T follicular helper cell (primary cell): ENCODE results near the gene DNAAF1.
"Not testable (repeated sequence)": the region's sequence is repeated elsewhere in the genome, so short reads cannot be mapped to it uniquely, and the experiment has no call there.

ENCODE experiments used
- DNase-seq: peaks from one replicate; pipeline ENCODE4 v3.0.0-alpha.2; 2020; ENCODE audit warnings: low read depth
- total RNA-seq, 2 experiments: gene quantifications; one replicate each; lab custom pipeline; 2026; lab: John Stamatoyannopoulos, UW

Gene DNAAF1
- 0.04 to 0.06 reads per million in 2 experiments for total RNA-seq

DNA sequence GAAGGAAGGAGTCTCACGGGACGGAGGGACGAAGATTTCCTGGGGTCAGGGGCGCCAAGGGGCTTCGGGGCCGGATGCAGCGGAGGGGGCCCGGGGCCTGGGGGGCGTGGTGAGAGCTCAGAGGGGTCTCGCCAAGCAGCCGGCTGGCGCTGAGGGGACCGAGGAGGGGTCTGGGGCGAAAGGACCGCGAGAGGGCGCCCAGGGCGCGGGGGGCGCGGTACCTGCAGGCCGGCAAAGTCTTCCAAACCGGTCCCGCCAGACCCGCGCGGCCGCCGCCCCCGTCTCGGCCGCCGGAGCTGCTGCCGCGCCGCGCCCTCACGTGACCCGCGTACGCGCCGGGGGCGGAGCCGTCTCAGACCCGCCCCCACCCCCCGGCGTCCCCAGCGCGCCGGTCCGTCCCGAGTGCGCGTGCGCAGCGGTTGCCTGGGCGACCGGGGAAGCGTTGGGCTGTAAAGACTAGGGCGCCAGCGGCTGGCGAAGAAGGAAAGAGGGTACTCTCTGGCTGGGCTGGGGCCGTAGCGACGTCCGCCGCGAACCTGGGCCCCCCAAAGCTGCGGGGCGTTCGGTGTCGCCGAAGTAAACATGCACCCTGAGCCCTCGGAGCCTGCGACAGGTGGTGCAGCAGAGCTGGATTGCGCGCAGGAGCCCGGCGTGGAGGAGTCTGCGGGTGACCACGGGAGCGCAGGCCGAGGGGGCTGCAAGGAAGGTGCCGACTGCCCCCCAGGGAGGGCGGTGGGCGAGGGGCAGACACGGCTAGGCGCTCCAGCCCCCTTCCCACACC, at the start of gene DNAAF1, which contains the start of gene HSDL1:
Gene DNAAF1 (plus strand): TSS at position 450 of the 781 bp plus-strand sequence. CDS start 133 bp downstream, at position 583.
Gene HSDL1 (minus strand): TSS at position 319 of the 781 bp plus-strand sequence. CDS start 13,856 bp downstream, outside the sequence.
- peak; percentile 91 for DNase-seq

DNA sequence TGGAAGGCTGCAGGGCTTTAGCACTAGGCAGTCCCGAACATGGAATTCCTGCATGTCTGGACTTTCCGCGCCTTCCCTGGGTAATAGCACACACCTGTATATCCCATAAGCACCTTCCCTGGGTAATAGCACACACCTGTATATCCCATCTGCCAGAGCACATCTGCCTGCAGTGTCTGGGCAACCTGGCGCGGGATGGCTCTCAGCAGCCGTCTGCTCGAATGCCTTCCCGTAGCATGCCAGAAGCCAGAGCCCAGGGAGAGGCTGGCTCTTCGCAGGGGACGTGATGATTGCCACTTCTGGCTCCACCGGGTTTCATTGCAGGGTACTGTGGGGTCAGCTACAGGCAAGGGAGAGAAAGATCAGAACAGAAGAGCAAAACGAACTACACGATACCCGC, 49.6 kb upstream of the DNAAF1 start:
- DNase-seq: no peak

DNA sequence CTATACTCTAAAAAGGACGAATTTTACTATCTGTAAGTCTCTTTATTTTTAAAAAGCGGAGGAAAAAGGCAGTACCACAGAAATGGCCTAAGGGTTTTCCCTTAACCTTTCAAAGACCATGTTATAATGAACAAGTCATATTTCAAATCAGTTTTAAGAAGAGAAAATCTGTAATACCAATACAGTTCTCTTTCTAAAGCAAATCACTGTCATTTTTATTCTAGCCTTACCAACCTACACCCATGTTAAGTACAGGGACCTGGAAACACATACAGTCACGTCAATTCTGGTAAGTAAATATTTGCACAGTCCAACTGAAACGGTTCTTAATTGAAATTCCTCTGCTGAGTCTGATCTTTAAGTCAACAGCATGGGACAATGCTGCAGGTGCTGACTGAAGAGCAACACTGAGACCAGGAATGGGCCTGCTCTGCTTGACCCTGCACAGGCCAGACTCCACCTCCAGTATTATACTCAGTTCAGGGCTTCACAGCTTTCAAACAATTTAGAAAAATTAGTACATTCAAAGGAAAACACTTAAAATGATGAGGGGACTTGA, 48.6 kb upstream of the DNAAF1 start:
- DNase-seq: no peak

DNA sequence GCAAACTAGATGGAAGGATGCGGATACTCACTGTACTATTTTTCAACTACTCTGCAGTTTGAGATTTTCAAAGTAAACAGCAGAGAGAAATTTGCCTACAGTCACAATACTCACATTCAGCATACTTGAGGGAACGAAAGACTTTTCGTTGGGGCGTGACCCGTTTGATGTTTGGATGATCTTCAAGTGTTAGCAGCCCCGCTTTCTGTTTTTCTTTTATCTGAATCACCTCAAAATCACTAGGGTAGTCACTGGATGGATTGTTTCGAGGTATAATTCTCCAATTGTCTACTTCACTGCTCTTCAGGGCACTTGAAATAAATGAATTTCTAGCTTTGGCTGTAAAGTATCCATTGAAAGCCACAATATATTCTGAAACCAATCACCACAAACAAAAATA, 46.2 kb upstream of the DNAAF1 start:
- DNase-seq: no peak

DNA sequence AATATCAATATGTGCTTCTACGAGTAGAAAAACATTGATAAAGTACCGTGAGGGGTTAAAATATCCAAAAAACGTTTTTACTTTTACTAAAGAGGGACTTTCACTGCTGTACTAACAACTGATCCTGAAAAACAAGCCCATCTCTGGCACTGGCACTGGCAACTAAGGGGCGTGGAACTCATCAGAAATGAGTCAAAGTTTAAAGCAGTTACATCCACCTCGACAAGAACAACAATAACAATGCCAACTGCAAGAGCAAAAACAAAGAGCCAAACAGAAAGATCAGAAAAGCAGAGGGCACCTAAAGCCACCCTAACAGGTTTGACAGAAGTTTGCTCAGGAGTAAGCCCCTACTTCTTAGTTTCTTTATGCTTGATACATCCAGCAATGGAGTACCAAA, 41.4 kb upstream of the DNAAF1 start:
- no peak for DNase-seq

DNA sequence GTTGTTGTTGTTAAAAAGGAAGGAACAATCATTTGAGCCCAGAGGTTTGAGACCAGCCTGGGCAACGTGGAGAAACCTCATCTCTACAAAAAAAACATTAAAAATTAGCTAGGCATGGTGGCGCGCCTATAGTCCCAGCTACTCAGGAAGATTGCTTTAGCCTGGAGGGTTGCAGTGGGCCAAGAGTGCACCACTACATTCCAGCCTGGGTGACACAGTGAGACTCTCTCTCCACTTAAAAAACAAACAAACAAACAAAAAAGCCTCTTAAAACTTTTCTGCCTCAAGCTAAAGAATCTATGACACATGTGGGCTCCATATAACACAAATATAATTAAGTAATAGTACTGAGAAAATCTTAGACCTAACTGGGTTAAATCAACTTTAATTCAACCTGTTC, 40.9 kb upstream of the DNAAF1 start:
- DNase-seq: no peak

DNA sequence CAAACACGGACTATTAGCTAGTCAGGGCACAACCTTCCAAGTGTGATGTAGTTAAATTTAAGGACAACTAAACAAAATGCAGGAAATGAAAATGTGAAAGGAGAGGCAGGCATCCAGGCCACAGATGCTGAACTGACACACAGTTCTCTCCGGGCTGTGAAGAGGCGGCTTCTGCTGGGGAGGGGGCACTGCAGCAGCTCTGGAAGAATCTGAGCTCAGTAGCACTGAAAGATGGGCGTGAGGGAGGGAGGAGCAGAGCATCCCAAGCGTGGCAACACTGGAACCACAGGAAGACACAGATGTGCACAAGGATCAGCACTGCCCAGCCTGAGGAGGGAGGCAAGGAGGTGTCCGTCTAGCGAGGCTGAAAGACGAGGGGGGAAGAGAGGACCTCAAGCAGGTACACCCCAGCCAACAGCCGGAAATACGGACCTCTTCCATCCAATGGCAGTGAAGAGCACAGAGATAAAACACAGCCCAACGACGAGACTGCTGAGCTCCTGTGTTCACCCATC, 39.8 kb upstream of the DNAAF1 start:
- DNase-seq: no peak

DNA sequence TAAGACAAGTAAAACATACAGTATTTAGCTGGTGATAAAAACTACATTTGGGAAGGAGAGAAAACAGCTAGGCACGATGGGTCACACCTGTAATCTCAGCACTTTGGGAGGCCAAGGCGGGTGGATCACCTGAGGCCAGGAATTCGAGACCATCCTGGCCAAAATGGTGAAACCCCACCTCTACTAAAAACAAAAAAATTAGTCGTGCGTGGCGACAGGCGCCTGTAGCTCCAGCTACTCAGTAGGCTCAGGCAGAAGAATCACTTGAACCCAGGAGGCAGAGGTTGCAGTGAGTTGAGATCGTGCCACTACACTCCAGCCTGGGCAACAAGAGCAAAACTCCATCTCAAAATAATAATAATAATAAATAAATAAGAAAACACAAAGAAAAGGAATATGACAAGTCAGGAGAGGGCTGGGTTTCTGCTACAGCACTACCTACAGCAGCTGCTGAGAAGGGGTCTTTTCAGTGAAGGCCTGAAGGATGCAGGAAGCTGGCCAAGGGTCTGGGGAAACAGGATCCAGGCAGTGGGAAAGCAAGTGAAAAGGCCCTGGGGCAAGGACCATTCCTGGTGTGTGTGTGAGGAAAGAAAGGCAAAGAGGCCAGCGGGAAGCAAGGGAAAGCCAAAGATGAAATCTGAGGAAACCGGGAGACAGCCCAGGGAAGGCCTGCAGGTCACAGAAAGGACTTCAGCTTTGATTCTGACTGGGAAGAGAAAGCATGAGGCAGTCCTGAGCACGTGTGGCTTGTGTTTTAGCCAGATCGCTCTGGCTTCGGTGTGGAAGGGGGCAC, 39.0 kb upstream of the DNAAF1 start:
- DNase-seq: no peak

DNA sequence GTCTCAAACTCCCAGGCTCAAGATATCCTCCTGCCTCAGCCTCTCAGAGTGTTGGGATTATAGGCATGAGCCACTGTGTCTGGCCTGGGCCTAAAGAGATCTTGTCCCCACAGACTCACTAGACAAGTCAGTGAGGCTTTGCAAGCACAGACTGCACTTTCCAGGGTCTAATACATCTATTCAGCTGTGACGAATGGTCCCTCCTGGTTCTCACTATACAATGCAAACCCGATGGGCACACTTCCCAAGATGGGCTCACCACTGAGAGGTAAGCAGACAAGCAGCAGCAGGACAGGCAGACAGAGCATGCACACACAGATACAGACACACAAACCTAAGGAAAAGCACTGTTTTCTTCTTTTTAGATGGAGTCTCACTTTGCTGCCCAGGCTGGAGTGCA, 37.2 kb upstream of the DNAAF1 start:
- DNase-seq: no peak

DNA sequence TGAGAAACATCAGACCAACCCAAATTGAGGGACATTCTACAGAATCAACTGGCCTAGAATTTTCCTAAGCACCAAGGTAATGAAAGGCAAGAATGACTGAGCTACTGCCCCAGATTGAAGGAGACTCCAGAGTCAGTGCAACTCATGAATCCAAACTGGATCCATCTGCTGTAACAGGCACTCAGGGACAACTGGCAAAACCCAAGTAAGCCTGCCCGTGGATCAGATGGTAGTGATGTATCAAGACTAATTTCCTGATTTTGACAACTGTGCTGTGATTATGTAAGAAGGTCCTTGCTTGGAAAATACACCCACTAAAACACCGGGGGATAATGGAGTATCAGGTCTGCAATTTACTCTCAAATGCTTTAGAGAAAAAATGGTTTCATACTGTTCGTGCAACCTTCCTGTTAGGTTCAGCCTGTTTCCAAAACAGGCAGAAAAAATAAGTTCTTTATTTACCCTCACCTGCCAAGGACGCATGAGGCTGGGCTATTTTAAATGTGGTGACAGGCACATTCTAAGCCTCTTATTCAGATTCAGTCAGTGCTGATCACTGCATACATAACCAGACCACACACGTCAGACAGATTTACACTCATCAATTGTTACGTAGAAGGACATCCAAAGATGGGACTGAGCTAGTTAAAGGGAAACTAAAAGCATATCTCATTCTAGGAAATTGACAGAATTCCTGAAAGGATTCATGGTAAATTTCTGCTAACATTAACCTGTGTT, 35.3 kb upstream of the DNAAF1 start:
- DNase-seq: no peak

DNA sequence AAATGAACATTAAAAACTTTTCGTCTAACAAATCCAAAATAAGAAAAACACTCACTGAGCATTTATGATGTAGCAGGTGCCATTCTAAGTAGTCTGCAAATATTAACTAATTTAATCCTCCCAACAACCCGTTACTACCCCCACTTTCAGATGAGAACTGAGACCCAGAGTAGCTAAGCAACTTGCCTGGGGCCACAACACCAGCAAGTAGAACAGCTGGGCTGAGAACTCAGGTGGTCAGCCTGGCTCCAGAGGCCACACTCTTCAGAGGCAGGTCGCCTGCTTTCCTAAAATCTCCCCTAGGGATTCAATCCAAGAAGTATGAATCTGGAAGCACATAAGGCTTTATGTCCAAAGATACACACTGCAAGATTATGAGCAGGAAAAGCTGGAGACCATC, 34.6 kb upstream of the DNAAF1 start:
- no peak for DNase-seq

DNA sequence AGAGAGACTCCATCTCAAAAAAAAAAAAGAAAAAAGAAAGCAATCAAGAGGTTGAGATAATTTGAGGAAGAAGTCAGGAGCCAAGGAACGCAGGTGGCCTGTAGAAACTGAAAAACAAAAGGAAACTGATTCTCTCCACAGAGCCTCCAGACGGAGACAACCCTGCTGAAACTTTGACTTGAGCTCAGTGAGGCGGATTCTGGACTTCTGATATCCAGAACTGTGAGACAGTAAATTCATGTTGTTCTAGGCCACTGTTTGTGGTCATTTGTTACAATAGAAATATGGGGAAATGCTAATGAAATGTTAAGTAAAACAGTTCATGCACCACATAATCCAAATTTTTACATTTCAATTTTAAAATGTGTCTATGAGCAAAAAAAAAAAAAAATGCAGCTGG, 33.6 kb upstream of the DNAAF1 start:
- no peak for DNase-seq

DNA sequence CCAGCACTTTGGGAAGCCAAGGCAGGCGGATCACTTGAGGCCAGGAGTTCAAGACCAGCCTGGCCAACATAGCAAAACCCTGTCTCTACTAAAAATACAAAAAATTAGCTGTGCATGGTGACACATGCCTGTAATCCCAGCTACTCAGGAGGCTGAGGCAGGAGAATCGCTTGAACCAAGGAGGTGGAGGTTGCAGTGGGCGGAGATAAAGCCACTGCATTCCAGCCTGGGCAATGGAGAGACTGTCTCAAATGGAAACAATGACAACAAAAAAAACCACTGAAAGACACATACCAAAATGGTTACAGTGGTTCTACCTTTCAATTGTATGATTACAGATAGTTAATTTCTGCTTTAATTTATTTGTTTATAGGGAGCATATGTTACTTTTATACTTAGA, 33.2 kb upstream of the DNAAF1 start:
- DNase-seq: not testable (repeated sequence)

DNA sequence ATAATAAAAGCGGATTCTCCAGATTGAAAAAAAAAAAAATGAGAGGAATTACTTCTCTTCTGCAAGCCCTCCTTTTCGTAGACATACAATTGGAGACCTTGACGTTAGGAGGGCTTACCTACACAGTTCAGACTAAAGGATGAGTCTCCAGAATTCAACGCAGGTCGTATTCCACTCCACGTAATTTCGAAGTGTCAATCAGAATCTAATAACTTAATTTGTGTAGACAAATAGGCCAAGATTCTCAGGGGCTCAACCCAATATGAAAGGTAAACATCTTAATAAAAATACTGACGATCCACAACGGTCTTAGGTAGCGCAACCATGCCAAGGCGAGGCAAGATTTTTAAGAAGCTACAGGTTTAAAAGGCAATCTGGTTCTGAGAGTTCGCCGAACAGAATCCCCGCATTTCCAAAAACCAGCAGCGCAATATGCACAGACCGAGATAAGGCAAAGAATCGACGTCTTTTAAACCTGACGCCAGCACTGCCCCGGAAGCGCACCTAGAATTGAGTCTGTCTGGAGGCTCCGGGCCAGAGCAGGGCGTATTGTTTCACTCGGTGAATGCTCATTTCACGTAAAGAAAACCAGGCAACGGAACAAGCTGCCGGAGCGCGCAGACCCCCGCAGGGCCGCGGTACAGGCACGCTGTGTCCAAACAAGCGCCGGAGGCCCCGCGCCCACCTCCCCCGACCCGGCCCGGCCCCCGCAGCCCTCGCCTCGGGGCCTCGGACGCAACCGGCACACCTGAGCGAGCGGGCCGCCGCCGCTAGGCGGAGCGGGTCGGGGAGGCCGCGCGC, 29.0 kb upstream of the DNAAF1 start:
- DNase-seq: peak; percentile 52

DNA sequence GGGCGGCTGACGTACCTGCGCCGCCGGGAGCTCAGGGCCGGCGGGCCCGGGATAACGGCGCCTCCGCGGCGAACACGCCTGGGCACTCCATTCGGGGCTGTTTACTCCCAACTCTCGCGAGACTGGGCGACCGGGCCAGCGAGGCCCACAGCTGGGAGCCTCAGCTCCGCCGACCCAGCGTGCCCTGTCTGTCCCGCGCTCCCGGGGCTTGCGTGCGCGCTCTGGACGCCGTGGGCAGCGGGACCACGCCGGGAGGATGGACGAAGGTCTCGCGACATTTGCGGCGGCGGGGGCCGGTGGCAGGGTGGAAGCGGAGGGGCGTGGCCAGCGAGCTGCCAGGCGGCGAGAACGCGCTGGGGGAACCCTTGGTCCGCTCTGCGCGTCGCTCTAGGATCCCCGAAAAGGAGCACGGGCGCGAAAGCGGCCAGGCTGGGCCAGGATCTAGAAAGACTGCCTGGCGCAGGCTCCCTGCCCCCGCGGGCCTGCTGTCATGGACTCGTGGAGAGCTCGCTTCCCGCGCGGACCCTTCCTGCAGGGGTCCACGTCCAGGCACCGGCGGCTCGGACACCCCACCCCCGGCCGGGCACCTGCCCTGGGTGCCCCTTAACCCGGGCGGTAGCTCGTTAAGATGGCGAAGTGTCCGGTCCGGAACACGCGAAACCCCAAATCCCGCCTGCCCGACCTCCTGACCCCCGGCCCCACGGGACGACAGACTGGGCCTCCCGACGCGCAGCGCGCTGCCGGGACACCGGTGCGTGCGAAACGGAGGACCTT, 28.2 kb upstream of the DNAAF1 start, which contains the start of gene MBTPS1:
Gene MBTPS1 (minus strand): TSS at position 223 of the 774 bp plus-strand sequence. CDS start 15,159 bp downstream, outside the sequence.
- DNase-seq: peak; percentile 95

DNA sequence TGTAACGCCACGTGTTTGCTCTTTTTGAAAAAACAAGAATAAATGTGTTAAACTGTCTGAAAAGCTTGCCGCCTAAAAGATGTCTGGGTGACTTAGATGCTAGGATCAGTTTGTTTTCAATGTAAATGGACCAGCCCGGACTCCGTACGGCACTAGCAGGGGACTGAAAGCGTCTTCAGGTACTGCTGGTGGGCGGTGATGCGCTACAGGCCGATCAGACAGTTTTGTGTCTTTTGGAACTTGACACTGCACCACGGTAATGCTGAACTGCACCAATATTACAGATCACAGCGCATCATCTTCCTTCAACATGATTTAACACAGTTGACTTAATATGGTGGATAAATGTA, 27.6 kb upstream of the DNAAF1 start:
- no peak for DNase-seq

DNA sequence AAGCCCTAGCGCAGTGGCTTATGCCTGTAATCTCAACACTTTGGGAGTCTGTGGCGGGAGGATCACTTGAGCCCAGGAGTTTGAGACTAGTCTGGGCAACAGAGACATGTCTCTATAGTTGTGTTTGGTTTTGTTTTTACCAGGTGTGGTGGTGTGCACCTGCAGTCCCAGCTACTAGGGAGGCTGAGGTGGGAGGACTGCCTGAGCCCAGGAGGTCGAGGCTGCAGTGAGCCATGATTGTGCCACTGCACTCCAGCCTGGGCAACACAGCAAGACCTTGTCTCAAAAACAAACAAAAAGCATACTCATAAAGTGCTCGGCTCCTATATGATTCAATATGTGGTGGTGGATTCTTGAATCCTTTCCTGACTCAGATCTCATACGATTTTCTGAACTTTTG, 26.8 kb upstream of the DNAAF1 start:
- DNase-seq: not testable (repeated sequence)

DNA sequence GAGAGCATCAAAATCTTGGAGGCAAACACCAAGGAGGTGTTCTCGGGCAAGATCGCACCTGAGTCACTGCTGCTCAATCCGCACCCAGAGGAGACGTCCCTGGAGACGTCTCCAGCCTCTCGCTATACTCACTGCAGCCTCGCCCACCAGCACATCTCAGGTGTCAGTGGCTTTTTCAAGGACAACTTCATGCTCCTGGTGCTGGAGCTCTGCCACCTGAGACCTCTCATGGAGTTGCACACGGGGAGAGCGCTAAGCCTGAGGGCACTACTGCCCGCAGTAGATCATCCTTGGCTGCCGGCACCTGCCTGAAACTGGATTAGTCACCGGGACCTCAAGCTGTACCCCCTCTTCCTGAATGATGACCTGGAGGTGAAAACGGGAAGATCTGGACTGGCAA, 25.7 kb upstream of the DNAAF1 start:
- DNase-seq: no peak

DNA sequence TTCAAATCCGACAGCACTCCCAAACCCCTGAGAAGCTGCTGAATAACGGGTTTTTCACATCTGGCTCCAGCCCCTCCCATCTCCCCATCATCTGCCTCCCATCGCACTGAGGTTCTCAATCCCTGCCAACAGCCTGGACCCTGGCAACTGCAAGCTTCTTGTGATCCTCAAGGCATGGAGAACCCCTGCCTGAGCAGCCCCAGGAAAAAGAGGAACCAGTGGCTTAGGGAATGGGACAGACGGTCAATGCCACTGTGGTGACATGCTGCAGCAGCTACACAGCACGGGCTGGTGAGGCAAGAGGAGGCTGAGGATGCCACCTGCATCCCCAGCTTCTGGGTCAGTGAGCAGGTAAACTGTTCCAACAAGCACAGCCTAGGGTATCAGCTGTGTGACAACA, 25.1 kb upstream of the DNAAF1 start:
- DNase-seq: no peak

DNA sequence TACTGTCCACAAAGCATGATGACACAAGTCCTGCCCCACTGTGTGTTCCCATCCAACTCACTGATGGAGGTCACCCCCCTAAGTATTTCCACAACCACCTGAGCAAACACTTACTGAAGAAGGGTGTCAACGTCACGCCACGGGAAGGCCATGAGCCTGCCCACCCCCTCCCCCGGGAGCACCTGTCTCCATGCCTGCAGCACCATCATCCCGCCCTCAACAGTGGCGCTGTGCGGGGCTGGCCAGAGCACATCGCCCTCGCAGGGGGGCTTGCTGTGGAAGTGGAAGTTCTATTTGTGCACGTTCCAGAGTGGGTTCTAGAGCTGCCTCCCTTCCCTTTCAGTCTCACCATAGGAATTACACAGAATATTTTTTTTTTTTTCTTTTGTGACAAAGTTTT, 24.1 kb upstream of the DNAAF1 start:
- no peak for DNase-seq
